C4-2B (cell line): ENCODE results near the gene LDB3.

ENCODE experiments used
- H3K27ac ChIP-seq: fragments of 450-650 bp; 2 replicates; pipeline ENCODE4 v1.5.1; 2017
- ZFX ChIP-seq: fragments of 450-650 bp; IDR thresholded peaks from 2 replicates; pipeline ENCODE4 v1.6.1; 2017
- TF ChIP-seq, protein P1 (sequence below): fragments of 450-650 bp; conservative IDR thresholded peaks from 2 replicates; pipeline ENCODE4 v1.5.1; 2017; ENCODE audit warnings: mild to moderate bottlenecking

The LDB3 gene

GRCh38 chr10:86698207-86698940, 30.1 kb downstream of the LDB3 start:
- TF ChIP-seq ZFX: no peak
- TF ChIP-seq, protein P1, sequence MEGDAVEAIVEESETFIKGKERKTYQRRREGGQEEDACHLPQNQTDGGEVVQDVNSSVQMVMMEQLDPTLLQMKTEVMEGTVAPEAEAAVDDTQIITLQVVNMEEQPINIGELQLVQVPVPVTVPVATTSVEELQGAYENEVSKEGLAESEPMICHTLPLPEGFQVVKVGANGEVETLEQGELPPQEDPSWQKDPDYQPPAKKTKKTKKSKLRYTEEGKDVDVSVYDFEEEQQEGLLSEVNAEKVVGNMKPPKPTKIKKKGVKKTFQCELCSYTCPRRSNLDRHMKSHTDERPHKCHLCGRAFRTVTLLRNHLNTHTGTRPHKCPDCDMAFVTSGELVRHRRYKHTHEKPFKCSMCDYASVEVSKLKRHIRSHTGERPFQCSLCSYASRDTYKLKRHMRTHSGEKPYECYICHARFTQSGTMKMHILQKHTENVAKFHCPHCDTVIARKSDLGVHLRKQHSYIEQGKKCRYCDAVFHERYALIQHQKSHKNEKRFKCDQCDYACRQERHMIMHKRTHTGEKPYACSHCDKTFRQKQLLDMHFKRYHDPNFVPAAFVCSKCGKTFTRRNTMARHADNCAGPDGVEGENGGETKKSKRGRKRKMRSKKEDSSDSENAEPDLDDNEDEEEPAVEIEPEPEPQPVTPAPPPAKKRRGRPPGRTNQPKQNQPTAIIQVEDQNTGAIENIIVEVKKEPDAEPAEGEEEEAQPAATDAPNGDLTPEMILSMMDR: no peak; the same call in 1 of the 2 replicates
- no peak overlapping the region for H3K27ac ChIP-seq

DNA sequence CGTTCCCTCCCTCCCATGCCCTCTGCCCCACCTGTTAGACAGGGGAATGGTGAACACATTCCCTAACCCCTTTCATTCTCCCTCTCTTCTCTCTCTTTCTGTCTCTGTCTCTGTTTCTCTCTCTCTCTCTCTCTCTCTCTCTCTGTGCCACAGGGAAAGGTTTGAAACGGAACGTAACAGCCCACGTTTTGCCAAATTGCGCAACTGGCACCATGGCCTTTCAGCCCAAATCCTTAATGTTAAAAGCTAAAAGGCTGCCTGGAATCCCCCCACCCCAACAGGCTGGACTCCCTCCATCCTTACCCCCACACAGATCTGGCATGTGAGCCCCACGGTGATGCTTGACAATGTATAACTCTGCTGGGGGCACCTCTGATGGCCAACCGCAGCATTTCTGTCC, 30.8 kb downstream of the LDB3 start:
- TF ChIP-seq, protein P1: no peak
- no peak for TF ChIP-seq ZFX
- H3K27ac ChIP-seq: no peak overlapping the region

DNA sequence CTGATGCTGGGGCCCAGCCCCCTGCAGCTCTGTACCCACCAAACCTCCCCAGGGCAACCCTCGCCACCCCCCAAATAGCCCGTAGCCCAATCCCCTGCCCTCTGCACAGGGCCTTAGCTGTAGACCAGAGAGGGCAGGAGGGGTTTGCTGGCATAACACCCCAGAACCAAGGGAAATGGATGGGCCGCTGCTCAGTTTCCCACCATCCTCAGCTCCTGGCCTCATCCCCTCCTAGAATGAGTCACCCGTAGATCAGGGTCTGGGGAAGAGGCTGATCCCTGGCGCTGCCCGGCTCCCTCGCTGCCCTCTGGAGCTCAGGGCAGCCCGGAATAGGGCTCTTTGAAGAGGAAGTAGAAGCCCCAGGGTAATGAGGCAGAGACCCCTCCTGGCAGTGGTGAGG, 31.2 kb downstream of the LDB3 start:
- H3K27ac ChIP-seq: no peak overlapping the region
- TF ChIP-seq ZFX: no peak
- TF ChIP-seq, protein P1: no peak

GRCh38 chr10:86699991-86700840, 31.9 kb downstream of the LDB3 start:
- H3K27ac ChIP-seq: no peak overlapping the region
- TF ChIP-seq, protein P1: no peak
- no peak for TF ChIP-seq ZFX

GRCh38 chr10:86700851-86701617, 32.7 kb downstream of the LDB3 start:
- TF ChIP-seq, protein P1: no peak
- TF ChIP-seq ZFX: no peak
- no peak overlapping the region for H3K27ac ChIP-seq

DNA sequence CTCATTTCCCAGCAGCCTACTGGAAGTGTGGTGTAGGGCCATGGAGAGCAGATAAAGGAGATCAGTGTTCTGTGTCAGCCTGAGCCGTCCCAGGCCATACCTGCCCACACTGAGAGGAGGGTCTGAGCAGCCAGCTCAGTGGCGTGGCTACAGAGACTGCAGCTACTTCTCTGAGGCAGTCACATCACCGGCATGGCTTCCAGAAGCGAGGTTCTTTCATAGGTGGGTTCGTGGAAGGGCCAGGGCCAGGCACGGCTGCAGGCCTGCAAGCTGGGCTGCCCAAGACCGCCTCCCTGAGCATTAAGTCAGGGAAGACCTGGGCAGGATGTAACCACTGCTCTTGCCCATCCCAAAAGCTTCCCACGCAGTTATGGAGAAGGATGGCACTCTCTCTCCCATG, 34.9 kb downstream of the LDB3 start:
- H3K27ac ChIP-seq: no peak overlapping the region
- no peak for TF ChIP-seq ZFX
- TF ChIP-seq, protein P1: no peak
